ENCODE data around the gene C1orf35.

- no peak for TF ChIP-seq CTCF (IDR thresholded peaks at IDR 0.05; ENCODE audit: low read depth, low read length)
- no peak for TF ChIP-seq POLR2A (IDR thresholded peaks at IDR 0.05; ENCODE audit: extremely low read depth, insufficient read length)
- no peak for TF ChIP-seq MAX (IDR thresholded peaks at IDR 0.05; ENCODE audit: low read depth, low read length)
Observed at GRCh38 chr1:228092342-228093049, 10.6 kb downstream of the C1orf35 start.

All from NB4 (cell line).